Right lung (tissue), 5 donors: ENCODE data around the gene RPRML. TPM values are rescaled to one million over a fixed set of nuclear protein-coding genes. Genes with fewer than 3 reads are reported as not detected.
"Not testable (repeated sequence)": the region's sequence is repeated elsewhere in the genome, so short reads cannot be mapped to it uniquely, and the experiment has no call there.

Experiments used
- DNase-seq, 2 donors: peaks; one replicate each; pipeline ENCODE4 v3.0.0-alpha.2; 2013
- polyA plus RNA-seq, 5 donors: library from polyadenylated mRNA; unstranded; fragments of 120-200 nt; gene quantifications; one replicate each; pipeline versions ENCODE4 v1.2.1 to v1.2.3, GENCODE V29; 2013; ENCODE audit warnings: inconsistent platforms in 1 of 5, low replicate concordance in 1 of 5; ENCODE audit not compliant: insufficient read length in 5 of 5, insufficient read depth in 1 of 5

RPRML gene
- polyA plus RNA-seq, 5 donors = not detected

DNA sequence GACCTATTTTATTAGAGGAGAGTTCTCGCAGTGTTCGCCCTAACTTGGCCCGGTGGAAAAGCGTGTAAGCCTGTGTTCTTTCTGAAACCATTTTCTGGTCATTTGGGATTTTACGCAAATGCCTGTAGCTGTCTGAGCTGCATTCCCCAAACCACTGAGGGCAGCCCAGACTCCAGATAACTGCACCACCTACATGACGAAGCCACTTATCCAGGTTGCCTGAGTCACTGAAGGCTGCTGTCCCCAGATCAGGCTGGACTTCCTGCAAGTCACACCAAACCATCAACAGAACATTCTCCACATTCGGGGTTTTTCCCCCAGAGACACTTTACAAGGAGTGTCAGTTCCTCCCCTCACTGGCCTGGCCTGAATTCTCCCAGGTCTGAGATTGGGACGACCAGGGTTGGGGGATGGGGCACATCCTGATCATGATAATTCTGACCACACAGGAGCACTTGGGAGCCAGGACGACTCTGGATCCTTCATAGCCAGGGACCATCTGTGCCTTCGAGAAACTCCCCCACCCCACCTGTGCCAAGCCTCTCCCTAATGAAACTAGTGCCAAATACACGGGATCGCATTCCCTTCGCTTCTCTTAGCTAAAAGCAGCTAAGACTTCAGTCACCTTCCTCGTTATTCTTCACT is 2.3 kb downstream of the RPRML start:
- no peak for DNase-seq

DNA sequence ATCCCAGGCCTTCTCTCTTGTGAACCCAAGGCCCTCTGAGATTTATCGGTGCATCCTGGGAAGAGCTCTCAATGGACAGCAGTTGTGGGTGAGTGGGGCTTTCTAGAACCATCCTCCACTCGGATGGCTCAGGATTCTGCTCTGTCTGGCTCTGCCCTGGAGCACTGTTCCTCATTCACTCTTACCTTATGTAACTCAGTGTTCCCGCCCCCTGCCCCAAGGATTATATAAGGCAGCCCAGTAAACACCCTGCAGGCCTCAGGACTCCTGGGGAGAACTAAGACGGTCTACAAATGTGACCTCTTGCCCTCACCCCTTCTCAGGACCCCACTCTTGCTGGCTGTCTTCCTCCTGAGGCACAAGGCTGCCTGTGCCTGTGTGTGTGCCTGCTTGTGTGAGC is 3.8 kb downstream of the RPRML start:
- no peak for DNase-seq

DNA sequence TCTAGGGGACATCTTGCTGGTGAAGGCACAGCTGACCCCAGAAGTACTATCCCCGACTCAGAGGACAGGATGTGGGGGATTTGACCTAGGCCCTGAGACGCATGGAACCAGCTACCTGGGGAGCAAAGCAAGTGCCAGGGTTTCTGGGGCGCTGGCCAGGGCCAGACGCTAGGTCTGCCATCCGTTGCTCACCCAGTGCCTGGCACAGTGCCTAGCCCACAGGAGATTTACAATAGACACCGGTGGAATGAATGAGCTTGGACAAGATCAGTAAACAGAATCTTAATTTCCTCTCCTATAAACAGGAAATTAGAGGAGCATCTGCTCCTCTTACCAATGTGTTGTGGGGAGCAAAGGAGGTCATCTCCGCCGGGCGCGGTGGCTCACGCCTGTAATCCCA is 5.0 kb downstream of the RPRML start:
- no peak for DNase-seq

DNA sequence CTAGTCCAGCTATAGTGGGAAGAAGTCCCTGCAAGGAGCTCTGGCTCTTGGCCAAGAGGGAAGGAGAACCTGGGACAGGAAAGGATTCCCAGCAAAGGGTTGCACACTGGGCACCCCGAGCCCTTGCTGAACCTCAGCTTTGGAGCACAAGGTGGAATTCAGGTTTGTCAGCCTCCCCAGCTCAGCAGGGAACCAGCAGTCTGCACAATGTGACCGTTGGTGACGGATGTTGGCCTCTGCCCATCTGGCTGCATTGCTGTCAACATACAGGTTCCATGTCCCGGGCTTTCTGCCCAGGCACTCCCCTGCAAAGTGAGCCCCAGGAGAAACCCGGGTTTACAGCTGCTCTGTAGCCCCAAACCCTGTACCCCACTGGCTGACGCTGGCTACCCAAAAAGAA is 6.7 kb downstream of the RPRML start:
- DNase-seq = no peak

GRCh38 chr17:46971647-46972300 is 7.3 kb downstream of the RPRML start:
- DNase-seq = no peak

DNA sequence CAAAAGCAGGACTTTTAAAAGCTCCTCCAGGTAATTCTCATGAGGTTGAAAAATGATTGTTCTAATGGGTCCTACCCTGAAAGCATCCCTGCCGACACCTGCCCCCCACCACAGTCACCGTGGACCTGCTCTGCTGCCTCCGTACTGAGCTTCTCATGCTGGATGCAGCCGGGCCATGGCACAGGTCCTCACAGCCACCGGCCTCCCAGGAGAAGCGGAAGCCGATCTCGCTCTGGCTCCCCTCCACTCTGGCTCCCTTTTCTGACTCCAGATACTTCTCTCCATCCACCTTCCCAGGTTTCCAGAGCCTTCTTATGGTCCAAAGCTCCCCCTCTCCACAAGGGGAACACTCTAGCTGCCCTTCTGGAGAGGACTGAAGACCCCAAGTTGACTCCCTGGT is 10.2 kb downstream of the RPRML start:
- DNase-seq = no peak

- no peak for DNase-seq
Measured at GRCh38 chr17:46968224-46968834, 10.7 kb downstream of the RPRML start.

GRCh38 chr17:46964315-46965265 is 14.5 kb downstream of the RPRML start:
- DNase-seq = no peak

DNA sequence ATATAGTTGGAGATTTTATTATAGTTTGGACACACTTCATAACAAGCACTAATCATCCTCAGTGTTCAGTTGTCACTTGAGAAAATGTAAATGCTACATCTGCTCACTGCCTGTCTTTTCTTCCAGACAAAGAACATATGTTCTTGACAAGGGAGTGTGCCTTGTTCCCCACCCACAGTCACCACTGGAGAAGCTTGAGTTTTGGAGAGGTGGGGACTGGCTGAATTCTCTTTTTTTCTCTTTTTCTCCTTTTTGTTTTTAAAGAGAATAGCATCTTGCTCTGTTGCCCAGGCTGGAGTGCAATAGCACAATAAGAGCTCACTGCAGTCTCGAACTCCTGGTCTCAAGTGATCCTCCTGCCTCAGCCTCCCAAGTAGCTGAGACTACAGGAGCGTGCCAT is 15.5 kb downstream of the RPRML start:
- no peak for DNase-seq

DNA sequence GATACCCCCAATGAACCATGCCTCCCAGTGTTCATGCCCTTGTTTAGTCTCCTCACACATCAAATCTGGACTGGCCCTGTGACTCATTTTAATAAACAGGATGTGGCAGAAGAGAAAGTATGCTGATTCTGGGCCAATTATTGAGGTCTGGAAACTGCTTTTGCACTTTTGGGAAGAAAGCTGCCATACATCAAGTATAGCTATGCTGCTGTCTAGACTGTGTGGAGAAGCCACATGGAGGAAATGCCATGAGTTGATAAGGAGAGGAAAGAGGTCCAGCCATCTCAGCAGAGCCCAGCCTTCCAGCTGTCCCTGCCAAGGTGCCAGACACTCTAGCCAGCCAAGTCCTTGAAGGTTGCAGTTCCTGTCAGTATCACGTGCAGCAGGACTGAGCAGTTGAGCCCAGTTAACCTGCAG is 16.7 kb downstream of the RPRML start:
- DNase-seq = no peak

- DNase-seq = no peak
Measured at GRCh38 chr17:46960152-46960551, 18.9 kb downstream of the RPRML start.

DNA sequence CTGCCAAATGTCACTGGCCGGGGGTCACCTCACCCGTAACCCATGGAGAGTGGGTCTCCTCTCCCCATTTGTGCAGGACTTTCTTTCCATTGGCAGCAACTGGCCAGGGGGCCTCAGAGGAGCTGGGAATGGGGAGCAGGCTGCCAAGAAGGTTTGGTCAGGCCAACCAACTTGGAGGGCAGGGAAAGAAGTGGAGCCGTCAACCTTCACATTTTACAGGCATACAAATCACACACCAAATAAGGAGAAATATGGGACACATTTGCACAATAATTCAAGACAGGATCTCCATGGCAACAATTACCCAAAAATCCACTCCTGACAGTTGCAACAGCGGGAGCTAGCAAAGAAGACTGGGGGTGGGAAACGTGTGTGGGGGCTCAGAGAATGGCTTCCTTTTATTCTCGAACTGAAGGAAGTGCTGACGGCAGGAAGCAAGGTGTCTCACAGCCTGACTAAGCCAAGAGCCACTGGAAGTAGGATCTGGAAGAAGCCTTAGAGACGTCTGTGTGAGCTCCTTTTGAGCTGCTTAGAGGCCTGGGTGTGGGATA is 20.9 kb downstream of the RPRML start:
- DNase-seq = no peak

DNA sequence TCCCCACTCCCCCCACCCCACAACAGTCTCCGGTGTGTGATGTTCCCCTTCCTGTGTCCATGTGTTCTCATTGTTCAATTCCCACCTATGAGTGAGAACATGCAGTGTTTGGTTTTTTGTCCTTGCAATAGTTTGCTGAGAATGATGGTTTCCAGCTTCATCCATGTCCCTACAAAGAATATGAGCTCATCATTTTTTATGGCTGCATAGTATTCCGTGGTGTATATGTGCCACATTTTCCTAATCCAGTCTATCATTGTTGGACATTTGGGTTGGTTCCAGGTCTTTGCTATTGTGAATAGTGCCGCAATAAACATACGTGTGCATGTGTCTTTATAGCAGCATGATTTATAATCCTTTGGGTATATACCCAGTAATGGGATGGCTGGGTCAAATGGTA is 25.9 kb downstream of the RPRML start:
- not testable (repeated sequence) for DNase-seq

GRCh38 chr17:46952115-46952514 is 26.9 kb downstream of the RPRML start:
- no peak for DNase-seq

GRCh38 chr17:46951706-46952105 is 27.3 kb downstream of the RPRML start:
- DNase-seq = no peak

DNA sequence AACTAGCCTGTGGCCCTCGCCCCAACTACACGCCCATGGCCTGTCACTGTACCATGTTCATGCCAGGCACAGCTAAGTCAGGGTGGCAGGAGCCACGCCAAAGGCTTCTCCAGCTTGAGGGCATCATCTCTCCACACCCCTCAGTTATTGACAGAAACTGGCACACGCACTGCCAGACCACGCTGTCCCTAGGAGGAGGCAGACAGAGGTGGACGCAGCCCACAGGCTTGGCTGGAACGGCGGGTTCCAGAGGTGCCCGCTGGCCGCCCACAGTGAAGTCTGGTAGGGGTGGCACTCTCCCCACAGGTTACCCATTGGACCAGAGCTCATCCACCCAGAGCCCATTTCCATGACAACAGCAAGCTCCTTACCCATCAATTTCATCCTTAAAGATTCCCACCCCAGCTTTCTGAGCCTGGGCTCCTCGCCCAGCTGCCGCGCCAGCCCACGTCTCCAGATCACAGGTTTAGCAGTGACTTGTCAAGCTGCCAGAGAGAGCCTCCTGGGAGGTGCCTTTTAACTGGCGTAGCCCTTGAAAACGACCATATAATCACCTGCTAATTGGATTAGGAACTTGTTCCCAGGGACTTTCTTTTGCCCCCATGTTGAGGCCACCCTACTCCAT is 27.9 kb downstream of the RPRML start:
- no peak for DNase-seq

GRCh38 chr17:46950342-46950996 is 28.6 kb downstream of the RPRML start:
- DNase-seq = no peak

- no peak for DNase-seq
Measured at GRCh38 chr17:46949291-46950174, 29.5 kb downstream of the RPRML start.

DNA sequence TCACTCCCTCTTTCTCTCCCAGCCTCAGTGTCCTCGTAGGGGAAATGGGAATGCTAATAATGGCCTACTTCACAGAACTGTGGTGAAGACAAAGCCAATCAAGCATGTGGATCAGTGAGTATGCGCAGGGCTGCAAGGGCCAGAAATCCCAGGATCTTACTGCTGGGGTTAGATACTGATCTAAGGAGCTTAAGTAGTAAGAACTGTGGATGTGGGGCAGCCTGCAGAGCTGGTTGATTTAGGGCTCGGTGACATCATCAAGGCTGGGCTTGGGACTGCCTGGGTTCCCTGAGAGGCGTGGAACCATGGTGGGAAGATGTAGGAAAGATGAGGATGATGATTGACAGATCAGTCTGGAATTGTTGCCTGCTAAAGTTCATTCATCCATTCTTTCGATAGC is 30.5 kb downstream of the RPRML start:
- no peak for DNase-seq

GRCh38 chr17:46947216-46947615 is 31.8 kb downstream of the RPRML start:
- DNase-seq = no peak
